H1 (cell line): Measurements from ENCODE around the gene KLHL8. TPM values are rescaled to one million over a fixed set of nuclear protein-coding genes. Genes with fewer than 3 reads are reported as not detected.

Experiments
- CTCF ChIA-PET: fragments of 300-600 bp; sonication (Branson Sonifier 250); formaldehyde crosslinking; loops from one replicate; lab custom pipeline; 2021; ENCODE audit not compliant: partially characterized antibody; lab: Charles Lee
- POLR2A ChIA-PET: fragments of 300-600 bp; sonication (Branson Sonifier 250); formaldehyde crosslinking; loops from one replicate; lab custom pipeline; 2021; ENCODE audit warnings: inconsistent platforms; ENCODE audit not compliant: partially characterized antibody; lab: Charles Lee
- DNase-seq, 2 experiments: peaks; one replicate each; pipeline versions ENCODE4 v3.0.0 to v3.0.0-alpha.2; 2010 to 2022; ENCODE audit warnings: low spot score in 2 of 2, low read depth in 1 of 2, mixed read lengths in 1 of 2
- FAIRE-seq: peaks from 2 replicates; lab custom pipeline; 2011; peaks lifted over from hg19 to GRCh38; lab: Jason Lieb, UNC
- H2AFZ ChIP-seq: 2 replicates; pipeline ENCODE4 v1.8.1; 2012; ENCODE audit warnings: low read length, inconsistent platforms
- H2AK5ac ChIP-seq: 2 replicates; pipeline ENCODE4 v1.6.1; 2013; ENCODE audit warnings: low read depth, low read length
- H2BK120ac ChIP-seq: replicated peaks from 2 replicates; pipeline ENCODE3; 2013; ENCODE audit warnings: low read depth, low read length, inconsistent platforms
- H2BK12ac ChIP-seq: 2 replicates; pipeline ENCODE4 v1.6.1; 2013; ENCODE audit warnings: low read depth, low read length
- H2BK15ac ChIP-seq: 2 replicates; pipeline ENCODE4 v1.6.1; 2013; ENCODE audit warnings: low read length
- H2BK20ac ChIP-seq: 2 replicates; pipeline ENCODE4 v1.6.1; 2013; ENCODE audit warnings: low read length
- H2BK5ac ChIP-seq: 2 replicates; pipeline ENCODE4 v1.6.1; 2013; ENCODE audit warnings: low read depth, low read length
- H3K14ac ChIP-seq: 2 replicates; pipeline ENCODE4 v1.6.1; 2013; ENCODE audit warnings: inconsistent platforms; ENCODE audit not compliant: insufficient read length
- H3K18ac ChIP-seq: 2 replicates; pipeline ENCODE4 v1.6.1; 2013; ENCODE audit warnings: low read length; ENCODE audit errors: extremely low read depth
- H3K23ac ChIP-seq: 2 replicates; pipeline ENCODE4 v1.6.1; 2013; ENCODE audit warnings: inconsistent platforms; ENCODE audit not compliant: insufficient read length
- H3K23me2 ChIP-seq: 2 replicates; pipeline ENCODE4 v1.6.1; 2013; ENCODE audit warnings: low read depth, low read length
- H3K27ac ChIP-seq: 2 replicates; pipeline ENCODE4 v1.6.1; 2011; ENCODE audit warnings: low read depth, low read length, inconsistent platforms
- H3K27me3 ChIP-seq, 4 experiments: replicated peaks in 1 of 4; 1 replicate in 1 of 4; 2 replicates in 3 of 4; pipeline versions ENCODE4 v1.6.1 to v1.8.1; 2011 to 2013; ENCODE audit warnings: low read length in 3 of 4, mild to moderate bottlenecking in 3 of 4, inconsistent platforms in 2 of 4, mixed read lengths in 2 of 4, moderate library complexity in 1 of 4; ENCODE audit not compliant: control insufficient read depth in 3 of 4, insufficient read depth in 3 of 4; ENCODE audit errors: extremely low read depth in 1 of 4
- H3K36me3 ChIP-seq, 4 experiments: 2 replicates each; pipeline versions ENCODE4 v1.6.1 to v1.8.1; 2011 to 2013; ENCODE audit warnings: mild to moderate bottlenecking in 4 of 4, low read length in 3 of 4, moderate library complexity in 2 of 4, control low read depth in 1 of 4, inconsistent platforms in 1 of 4; ENCODE audit not compliant: insufficient read depth in 4 of 4, control insufficient read depth in 2 of 4
- H3K4ac ChIP-seq: replicated peaks from 2 replicates; pipeline ENCODE3; 2013; ENCODE audit warnings: low read length, low read depth, mixed read lengths, inconsistent platforms; ENCODE audit not compliant: insufficient read length
- H3K4me1 ChIP-seq, 4 experiments: replicated peaks in 1 of 4; 1 replicate in 1 of 4; 2 replicates in 3 of 4; pipeline versions ENCODE4 v1.6.1 to v1.8.1; 2011 to 2013; ENCODE audit warnings: low read length in 3 of 4, inconsistent platforms in 2 of 4, mixed read lengths in 1 of 4; ENCODE audit not compliant: insufficient read depth in 4 of 4, control insufficient read depth in 3 of 4
- H3K4me2 ChIP-seq, 2 experiments: 2 replicates each; pipeline versions ENCODE4 v1.6.1 to v1.8.1; 2011 to 2013; ENCODE audit warnings: low read depth in 2 of 2, low read length in 2 of 2, control low read depth in 1 of 2, inconsistent platforms in 1 of 2, mild to moderate bottlenecking in 1 of 2; ENCODE audit not compliant: insufficient read depth in 1 of 2
- H3K4me3 ChIP-seq, 4 experiments: fragments of 200-600, 300-600 bp in 1 of 4; sonication (generic), shearing (Covaris generic), sonication (Bioruptor Twin) in 1 of 4; 2 replicates each; pipeline versions ENCODE4 v1.5.1 to v1.8.1; 2011 to 2016; ENCODE audit warnings: low read length in 4 of 4, low read depth in 3 of 4, control low read depth in 2 of 4, inconsistent platforms in 2 of 4, mild to moderate bottlenecking in 2 of 4, mixed read lengths in 1 of 4, moderate library complexity in 1 of 4; ENCODE audit not compliant: insufficient read depth in 2 of 4; ENCODE audit errors: extremely low read depth in 1 of 4
- H3K56ac ChIP-seq: replicated peaks from 2 replicates; pipeline ENCODE3; 2013; ENCODE audit warnings: low read depth, mild to moderate bottlenecking, mixed read lengths, low read length, inconsistent platforms; ENCODE audit not compliant: insufficient read length
- H3K79me1 ChIP-seq: 2 replicates; pipeline ENCODE4 v1.6.1; 2013; ENCODE audit warnings: low read depth, low read length, control low read depth
- H3K79me2 ChIP-seq, 2 experiments: 2 replicates each; pipeline versions ENCODE4 v1.6.1 to v1.8.1; 2012 to 2013; ENCODE audit warnings: low read length in 2 of 2, mild to moderate bottlenecking in 2 of 2, inconsistent platforms in 1 of 2; ENCODE audit not compliant: insufficient read depth in 2 of 2, control insufficient read depth in 1 of 2
- H3K9ac ChIP-seq, 4 experiments: replicated peaks in 1 of 4; 1 replicate in 1 of 4; 2 replicates in 3 of 4; pipeline versions ENCODE4 v1.6.1 to v1.8.1; 2011 to 2013; ENCODE audit warnings: low read depth in 3 of 4, low read length in 3 of 4, control low read depth in 2 of 4, mild to moderate bottlenecking in 2 of 4, moderate library complexity in 2 of 4, inconsistent platforms in 1 of 4; ENCODE audit errors: extremely low read depth in 1 of 4
- H3K9me3 ChIP-seq, 2 experiments: 2 replicates each; pipeline versions ENCODE4 v1.6.1 to v1.8.1; 2012 to 2013; ENCODE audit warnings: mild to moderate bottlenecking in 2 of 2, moderate library complexity in 2 of 2, control low read depth in 1 of 2, inconsistent platforms in 1 of 2, low read depth in 1 of 2, low read length in 1 of 2, mixed read lengths in 1 of 2; ENCODE audit not compliant: insufficient read depth in 2 of 2
- H4K20me1 ChIP-seq, 2 experiments: replicated peaks in 1 of 2; 2 replicates each; pipeline versions ENCODE3 to v1.8.1; 2011 to 2013; ENCODE audit warnings: inconsistent platforms in 2 of 2, low read length in 2 of 2, mild to moderate bottlenecking in 1 of 2; ENCODE audit not compliant: insufficient read depth in 2 of 2, control insufficient read depth in 1 of 2
- H4K5ac ChIP-seq: 2 replicates; pipeline ENCODE4 v1.6.1; 2013; ENCODE audit warnings: low read length, low read depth, mixed read lengths, inconsistent platforms; ENCODE audit not compliant: insufficient read length
- H4K8ac ChIP-seq: 2 replicates; pipeline ENCODE4 v1.8.0; 2013; ENCODE audit warnings: mild to moderate bottlenecking, moderate library complexity, low read length, inconsistent platforms; ENCODE audit not compliant: insufficient read depth; ENCODE audit errors: extremely low read depth
- H4K91ac ChIP-seq: replicated peaks from 2 replicates; pipeline ENCODE3; 2013; ENCODE audit warnings: low read length, mixed read lengths, inconsistent platforms; ENCODE audit not compliant: insufficient read length
- BACH1 ChIP-seq: IDR thresholded peaks from 2 replicates; pipeline ENCODE4 v1.6.1; 2012; ENCODE audit warnings: low read length, improper control_type of control experiment
- BCL11A ChIP-seq, 2 experiments: IDR thresholded peaks; one replicate each; pipeline ENCODE4 v1.6.1; 2011; ENCODE audit warnings: low read depth in 2 of 2, low read length in 2 of 2, mild to moderate bottlenecking in 2 of 2
- CBX5 ChIP-seq: fragments of 300-800, 300-1000 bp; sonication (generic); IDR thresholded peaks from 2 replicates; pipeline ENCODE4 v1.7.1; 2016; ENCODE audit warnings: antibody characterized with exemption, low read length, low read depth
- CEBPB ChIP-seq: IDR thresholded peaks from 2 replicates; pipeline ENCODE4 v1.6.1; 2012; ENCODE audit warnings: low read depth, low read length
- CHD2 ChIP-seq: IDR thresholded peaks from 2 replicates; pipeline ENCODE4 v1.6.1; 2012; ENCODE audit warnings: low read length, improper control_type of control experiment
- EGR1 ChIP-seq: IDR thresholded peaks from 2 replicates; pipeline ENCODE4 v1.6.1; 2011; ENCODE audit warnings: low read depth, low read length, borderline replicate concordance
- GTF2F1 ChIP-seq: IDR thresholded peaks from 2 replicates; pipeline ENCODE4 v1.6.1; 2012; ENCODE audit warnings: low read depth, low read length, improper control_type of control experiment, borderline replicate concordance
- JUND ChIP-seq: IDR thresholded peaks from 2 replicates; pipeline ENCODE4 v1.6.1; 2011; ENCODE audit warnings: mild to moderate bottlenecking, improper control_type of control experiment, low read length
- KDM5A ChIP-seq: fragments of 200-600 bp; IDR thresholded peaks from 2 replicates; pipeline ENCODE4 v1.7.1; 2012; ENCODE audit warnings: mild to moderate bottlenecking, low read length, inconsistent platforms, mixed read lengths
- NANOG ChIP-seq: IDR thresholded peaks from 2 replicates; pipeline ENCODE4 v1.6.1; 2011; ENCODE audit warnings: low read length, low read depth, mild to moderate bottlenecking, inconsistent platforms; ENCODE audit not compliant: insufficient read depth, poor library complexity, severe bottlenecking
- RBBP5 ChIP-seq: IDR thresholded peaks from 2 replicates; pipeline ENCODE4 v1.7.1; 2012; ENCODE audit warnings: low read depth, mild to moderate bottlenecking, inconsistent platforms, low read length, moderate library complexity, borderline replicate concordance
- SAP30 ChIP-seq: fragments of 300-600 bp; sonication (generic); IDR thresholded peaks from 2 replicates; pipeline ENCODE4 v1.7.1; 2012; ENCODE audit warnings: low read length, moderate library complexity, mild to moderate bottlenecking, inconsistent platforms; ENCODE audit not compliant: insufficient read depth, insufficient replicate concordance
- SIN3A ChIP-seq, 2 experiments: IDR thresholded peaks in 1 of 2; conservative IDR thresholded peaks in 1 of 2; 2 replicates each; pipeline ENCODE4 v1.6.1; 2011 to 2012; ENCODE audit warnings: low read length in 2 of 2, improper control_type of control experiment in 1 of 2, low read depth in 1 of 2, mild to moderate bottlenecking in 1 of 2
- TAF7 ChIP-seq: optimal IDR thresholded peaks from 2 replicates; pipeline ENCODE3; 2011; ENCODE audit warnings: low read depth, mild to moderate bottlenecking, inconsistent platforms, low read length, moderate library complexity, borderline replicate concordance
- YY1 ChIP-seq: IDR thresholded peaks from 2 replicates; pipeline ENCODE4 v1.6.1; 2011; ENCODE audit warnings: low read depth, mild to moderate bottlenecking, low read length
- WGBS, 2 experiments: shearing (Covaris generic) in 1 of 2; methylation state at CpG; one replicate each; pipeline versions ENCODE4 v1.1.6 to v1.1.7; 2013 to 2015; ENCODE audit warnings: low lambda C conversion rate in 2 of 2, mixed read lengths in 2 of 2, inconsistent platforms in 1 of 2, low coverage in 1 of 2, missing lambda C conversion rate in 1 of 2; ENCODE audit not compliant: insufficient replicate concordance in 2 of 2, insufficient coverage in 1 of 2, insufficient read length in 1 of 2; ENCODE audit errors: extremely low coverage in 1 of 2, missing lambda C conversion rate in 1 of 2; 5-methylcytosine and 5-hydroxymethylcytosine counted together
- polyA plus RNA-seq, 7 experiments: library from polyadenylated mRNA; depleted of rRNA in 3 of 7; stranded (reverse) in 5 of 7; unstranded in 2 of 7; fragments of >200 nt in 5 of 7; fragments of 200-250 nt in 2 of 7; gene quantifications; 1 replicate in 5 of 7; 2 replicates in 1 of 7; 4 replicates in 1 of 7; pipeline versions ENCODE4 v1.2.1 to v1.2.3, GENCODE V29; 2011 to 2013; ENCODE audit warnings: missing spikeins in 2 of 7, mixed read lengths in 2 of 7
- total RNA-seq: library from RNA; stranded (reverse); fragmentation: NEBNext Ultra II Directional; extraction: Animal tissue kit (Norgen Biotek cat#: 25700); gene quantifications from 2 replicates; pipeline ENCODE4 v1.2.1, GENCODE V29; 2021

The KLHL8 gene
- total and polyA plus RNA-seq, 2 of the 8 experiments (the other 6 are each of a cell fraction or from before 2014, with no cell fraction given) = 0.94 to 8.1 TPM

- peaks cover 0 to 22% of the 10 kb centered on the region in 2 experiments; a peak in 1 of 4 replicates for H3K79me2 ChIP-seq
- POLR2A ChIA-PET = interaction anchor here (0.6 to 1.3 kb wide), 2 partner anchors 10 to 46 kb away, joined by 3 to 7 read pairs; no protein-coding TSS in a partner anchor
- CTCF ChIA-PET = interaction anchor here (1.3 kb wide), 1 partner anchor 11 kb away, joined by 3 read pairs; no protein-coding TSS in a partner anchor
- TF ChIP-seq SAP30 (no peak), CBX5 (no peak), JUND (no peak), RBBP5 (no peak), KDM5A (no peak), BACH1 (no peak), EGR1 (no peak), YY1 (no peak), SIN3A (conservative IDR thresholded peaks at IDR 0.05 in 1 of 2, IDR thresholded peaks at IDR 0.05 in 1 of 2; ENCODE audit: low read depth in 1 of 2, low read length in 2 of 2) (no peak), CEBPB (no peak), TAF7 (no peak), BCL11A (IDR thresholded peaks at IDR 0.05; ENCODE audit: low read depth in 2 of 2, low read length in 2 of 2) (no peak), NANOG (no peak), GTF2F1 (no peak), CHD2 (no peak)
Observed at GRCh38 chr4:87209182-87209581, 11.2 kb downstream of the KLHL8 start.

More at GRCh38 chr4:87209182-87209581, 11.2 kb downstream of the KLHL8 start:
- Histone ChIP-seq H2BK15ac (no peak overlapping the region), H4K20me1 (no peaks in the 10 kb centered on the region), H2BK5ac (no peak overlapping the region), H3K79me1 (peaks cover 3% of the 10 kb centered on the region; the same call in 1 of the 2 replicates), H2AK5ac (no peak overlapping the region), H3K4me1 (no peaks in the 10 kb centered on the region), H4K8ac (no peak overlapping the region), H3K23ac (no peak overlapping the region), H2BK12ac (no peak overlapping the region), H3K4me3 (no peak overlapping the region), H2AFZ (no peak overlapping the region), H3K27me3 (no peaks in the 10 kb centered on the region), H4K91ac (no peak overlapping the region), H3K14ac (no peak overlapping the region), H3K23me2 (no peaks in the 10 kb centered on the region), H2BK20ac (no peak overlapping the region), H3K4me2 (no peak overlapping the region), H3K18ac (no peak overlapping the region), H3K4ac (no peak overlapping the region), H3K27ac (no peak overlapping the region), H3K9me3 (no peaks in the 10 kb centered on the region), H3K36me3 (no peaks in the 10 kb centered on the region), H2BK120ac (no peak overlapping the region), H3K9ac (no peak overlapping the region), H3K56ac (no peak overlapping the region), H4K5ac (no peak overlapping the region)
- 94% methylated on average over 3 of the region's 3 CpGs; no CpG with 5 or more reads in 1 of the 2 experiments for WGBS, 2 experiments
- FAIRE-seq (no peak), DNase-seq (no peak)
